OCI-LY3 (cell line): ENCODE results near the gene LCE4A.
"Not testable (repeated sequence)": the region's sequence is repeated elsewhere in the genome, so short reads cannot be mapped to it uniquely, and the experiment has no call there.

ENCODE experiments used
- H2AFZ ChIP-seq: fragments of 200-600, 300-600 bp; shearing (Covaris generic); 2 replicates; pipeline ENCODE4 v1.6.0; 2014; ENCODE audit warnings: antibody characterized with exemption, low read depth, low read length
- H3K27ac ChIP-seq: fragments of 200-600, 300-600 bp; sonication (generic); 2 replicates; pipeline ENCODE4 v1.5.1; 2014; ENCODE audit warnings: mild to moderate bottlenecking, low read length, moderate library complexity, mixed read lengths
- H3K27me3 ChIP-seq: fragments of 200-600, 300-600 bp; sonication (generic); 2 replicates; pipeline ENCODE4 v1.6.1; 2014; ENCODE audit warnings: low read depth, low read length, mixed read lengths
- H3K36me3 ChIP-seq: fragments of 200-600, 300-600 bp; sonication (generic); replicated peaks from 2 replicates; pipeline ENCODE3; 2014; ENCODE audit warnings: low read depth, low read length, mixed read lengths
- H3K4me1 ChIP-seq: fragments of 300-600, 200-600 bp; sonication (generic); 2 replicates; pipeline ENCODE4 v1.6.1; 2014; ENCODE audit warnings: low read length, mixed read lengths
- H3K4me2 ChIP-seq: fragments of 200-600, 300-600 bp; sonication (generic); 2 replicates; pipeline ENCODE4 v1.6.1; 2014; ENCODE audit warnings: low read length, mixed read lengths
- H3K4me3 ChIP-seq: fragments of 300-600, 200-600 bp; sonication (generic); 2 replicates; pipeline ENCODE4 v1.5.1; 2014; ENCODE audit warnings: antibody characterized with exemption, mild to moderate bottlenecking, low read length, moderate library complexity
- H3K79me2 ChIP-seq: fragments of 300-600, 200-600 bp; shearing (Covaris generic); 2 replicates; pipeline ENCODE4 v1.6.1; 2014; ENCODE audit warnings: mild to moderate bottlenecking, low read length, mixed read lengths
- H3K9ac ChIP-seq: fragments of 300-600, 200-600 bp; shearing (Covaris generic); 2 replicates; pipeline ENCODE4 v1.6.0; 2014; ENCODE audit warnings: mild to moderate bottlenecking, low read length, moderate library complexity
- H3K9me3 ChIP-seq: fragments of 200-600, 300-600 bp; shearing (Covaris generic); 2 replicates; pipeline ENCODE4 v1.6.1; 2014; ENCODE audit warnings: low read length, mixed read lengths; ENCODE audit not compliant: insufficient read depth
- H4K20me1 ChIP-seq: fragments of 200-600, 300-600 bp; sonication (generic); 2 replicates; pipeline ENCODE4 v1.6.1; 2016; ENCODE audit warnings: low read length, mixed read lengths; ENCODE audit not compliant: insufficient read depth
- EZH2phosphoT487 ChIP-seq: fragments of 200-600 bp; shearing (Covaris generic); IDR thresholded peaks from 2 replicates; pipeline ENCODE4 v1.6.1; 2018; ENCODE audit warnings: antibody characterized with exemption, mixed run types, low read depth
- TF ChIP-seq, protein P1 (sequence below): fragments of 200-600, 300-600 bp; sonication (generic); IDR thresholded peaks from 2 replicates; pipeline ENCODE4 v1.5.1; 2014; ENCODE audit warnings: antibody characterized with exemption, low read length, low read depth

Gene LCE4A

DNA sequence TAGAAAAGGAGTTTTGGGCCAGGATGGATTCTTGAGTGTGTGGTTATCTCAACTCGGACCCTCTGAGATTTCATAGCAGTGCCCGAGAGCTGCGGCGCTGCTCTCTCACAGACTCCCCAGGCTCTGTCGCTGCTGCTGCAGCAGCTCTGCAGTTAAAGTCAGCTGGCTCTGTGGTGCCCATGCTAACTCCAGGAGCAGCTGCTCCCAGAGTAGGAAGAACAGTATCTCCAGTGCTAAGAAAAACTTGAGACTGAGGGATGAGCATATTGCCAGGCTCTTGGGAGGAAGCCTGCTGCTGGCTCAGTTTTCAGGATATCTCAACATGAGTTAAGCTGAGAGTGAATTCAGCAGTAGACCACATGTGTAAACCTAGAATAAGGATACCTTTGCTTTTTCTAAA is 40.3 kb upstream of the LCE4A start:
- Histone ChIP-seq H3K9ac (no peak overlapping the region), H3K27ac (no peak overlapping the region), H3K4me2 (no peak overlapping the region), H3K79me2 (no peaks in the 10 kb centered on the region), H2AFZ (no peak overlapping the region), H3K27me3 (peaks cover 43% of the 10 kb centered on the region), H4K20me1 (no peaks in the 10 kb centered on the region), H3K4me1 (no peaks in the 10 kb centered on the region), H3K9me3 (no peaks in the 10 kb centered on the region), H3K36me3 (no peaks in the 10 kb centered on the region), H3K4me3 (no peak overlapping the region)
- TF ChIP-seq, protein P1, sequence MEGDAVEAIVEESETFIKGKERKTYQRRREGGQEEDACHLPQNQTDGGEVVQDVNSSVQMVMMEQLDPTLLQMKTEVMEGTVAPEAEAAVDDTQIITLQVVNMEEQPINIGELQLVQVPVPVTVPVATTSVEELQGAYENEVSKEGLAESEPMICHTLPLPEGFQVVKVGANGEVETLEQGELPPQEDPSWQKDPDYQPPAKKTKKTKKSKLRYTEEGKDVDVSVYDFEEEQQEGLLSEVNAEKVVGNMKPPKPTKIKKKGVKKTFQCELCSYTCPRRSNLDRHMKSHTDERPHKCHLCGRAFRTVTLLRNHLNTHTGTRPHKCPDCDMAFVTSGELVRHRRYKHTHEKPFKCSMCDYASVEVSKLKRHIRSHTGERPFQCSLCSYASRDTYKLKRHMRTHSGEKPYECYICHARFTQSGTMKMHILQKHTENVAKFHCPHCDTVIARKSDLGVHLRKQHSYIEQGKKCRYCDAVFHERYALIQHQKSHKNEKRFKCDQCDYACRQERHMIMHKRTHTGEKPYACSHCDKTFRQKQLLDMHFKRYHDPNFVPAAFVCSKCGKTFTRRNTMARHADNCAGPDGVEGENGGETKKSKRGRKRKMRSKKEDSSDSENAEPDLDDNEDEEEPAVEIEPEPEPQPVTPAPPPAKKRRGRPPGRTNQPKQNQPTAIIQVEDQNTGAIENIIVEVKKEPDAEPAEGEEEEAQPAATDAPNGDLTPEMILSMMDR, result no peak
- TF ChIP-seq EZH2phosphoT487, result no peak

GRCh38 chr1:152673016-152673415 is 34.9 kb upstream of the LCE4A start:
- H2AFZ ChIP-seq, result no peak overlapping the region

GRCh38 chr1:152674983-152675382 is 33.0 kb upstream of the LCE4A start, which contains the start of gene LCE2C:
Gene LCE2C (plus strand): TSS chr1:152675279. CDS start chr1:152676016, 737 bp downstream.
- H3K9ac ChIP-seq, H4K20me1 ChIP-seq, H3K27ac ChIP-seq, H3K4me1 ChIP-seq, H3K79me2 ChIP-seq, H3K4me2 ChIP-seq, H2AFZ ChIP-seq, H3K4me3 ChIP-seq, H3K9me3 ChIP-seq, H3K36me3 ChIP-seq: not testable (repeated sequence)
- H3K27me3 ChIP-seq, result peaks cover 44% of the 10 kb centered on the region

More at GRCh38 chr1:152673016-152673415, 34.9 kb upstream of the LCE4A start:
- no peaks in the 10 kb centered on the region for H3K9me3 ChIP-seq
- H3K4me3 ChIP-seq, result no peak overlapping the region
- no peak overlapping the region for H3K4me2 ChIP-seq
- H4K20me1 ChIP-seq, result no peaks in the 10 kb centered on the region
- H3K27ac ChIP-seq, result no peak overlapping the region
- H3K79me2 ChIP-seq, result no peaks in the 10 kb centered on the region
- H3K4me1 ChIP-seq, result no peaks in the 10 kb centered on the region
- H3K27me3 ChIP-seq, result peaks cover 40% of the 10 kb centered on the region
- TF ChIP-seq, protein P1, result no peak
- no peak for TF ChIP-seq EZH2phosphoT487
- H3K36me3 ChIP-seq, result no peaks in the 10 kb centered on the region
- H3K9ac ChIP-seq, result no peak overlapping the region

- Histone ChIP-seq H3K27me3 (peaks cover 59% of the 10 kb centered on the region), H3K9me3 (no peaks in the 10 kb centered on the region), H3K9ac (no peak overlapping the region)
These were observed 28.5 kb upstream of the LCE4A start for GRCh38 chr1:152679459-152679858.

More at GRCh38 chr1:152679459-152679858, 28.5 kb upstream of the LCE4A start:
- Histone ChIP-seq H3K4me2 (no peak overlapping the region), H3K27ac (no peak overlapping the region), H3K4me3 (no peak overlapping the region), H4K20me1 (no peaks in the 10 kb centered on the region), H3K79me2 (no peaks in the 10 kb centered on the region), H3K36me3 (no peaks in the 10 kb centered on the region), H3K4me1 (no peaks in the 10 kb centered on the region), H2AFZ (no peak overlapping the region)
- TF ChIP-seq EZH2phosphoT487, result no peak
- TF ChIP-seq, protein P1, result no peak
